AG09319 (cell line): ENCODE measurements around the gene GPC1.

Source experiments
- DNase-seq: peaks from one replicate; pipeline ENCODE4 v3.0.0-alpha.2; 2010; ENCODE audit warnings: low read depth; ENCODE audit errors: extremely low read depth
- CTCF ChIP-seq: IDR thresholded peaks from 2 replicates; pipeline ENCODE4 v1.5.1; 2011; ENCODE audit warnings: low read depth, mild to moderate bottlenecking, inconsistent platforms, low read length, moderate library complexity

GPC1 gene

GRCh38 chr2:240459401-240460252 lies 24.2 kb downstream of the GPC1 start:
- TF ChIP-seq CTCF: no peak
- DNase-seq: no peak

GRCh38 chr2:240460253-240460711 lies 24.8 kb downstream of the GPC1 start:
- no peak for DNase-seq
- no peak for TF ChIP-seq CTCF

GRCh38 chr2:240460781-240461431 lies 25.4 kb downstream of the GPC1 start:
- no peak for TF ChIP-seq CTCF
- DNase-seq: no peak

GRCh38 chr2:240461471-240462072 lies 26.1 kb downstream of the GPC1 start:
- TF ChIP-seq CTCF: no peak
- DNase-seq: no peak

- no peak for TF ChIP-seq CTCF
- DNase-seq: no peak
These were observed 26.7 kb downstream of the GPC1 start for GRCh38 chr2:240462073-240462706.

- DNase-seq: no peak
- no peak for TF ChIP-seq CTCF
These were observed 27.3 kb downstream of the GPC1 start for GRCh38 chr2:240462707-240463273.
